ENCODE data around the gene VIPR2.

VIPR2 gene

DNA sequence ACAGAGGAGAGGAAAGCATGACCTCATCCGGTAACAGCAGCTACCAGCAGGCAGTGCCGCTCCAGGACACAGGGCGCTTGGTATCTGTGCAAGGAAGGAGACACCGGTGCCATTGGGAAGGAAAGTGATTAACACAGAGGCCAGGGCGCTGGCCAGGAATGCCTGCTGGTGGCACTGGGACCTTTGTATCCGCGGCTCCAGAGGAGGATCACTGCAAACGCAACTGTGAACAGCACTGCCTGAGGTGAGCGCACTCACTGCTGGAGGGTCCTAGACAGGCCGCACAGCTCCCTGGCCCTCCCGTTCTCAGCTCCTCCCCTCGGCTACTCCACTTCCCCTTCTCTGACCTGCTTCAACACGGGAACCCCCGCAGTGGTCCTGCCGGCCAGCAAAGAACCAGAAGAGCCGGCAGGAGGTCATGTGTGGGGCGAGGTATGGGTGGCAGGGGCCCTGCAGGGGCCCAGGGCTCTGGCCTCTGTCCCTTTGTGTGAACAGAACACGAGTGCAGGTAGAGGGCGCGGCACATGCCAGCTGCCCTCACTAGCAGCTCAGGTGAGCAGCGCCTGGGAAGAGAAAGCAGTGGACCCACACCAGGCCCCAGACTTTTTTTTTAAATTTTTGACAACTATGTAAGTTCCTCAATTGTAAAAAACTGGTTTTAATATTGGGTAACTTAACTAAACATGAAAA is 107.6 kb downstream of the VIPR2 start:
- H3K14ac ChIP-seq (ENCODE audit: low read length) = no peak overlapping the region
- H3K4me1 ChIP-seq (ENCODE audit: control insufficient read depth in 1 of 2, insufficient read depth in 2 of 2, low read length in 2 of 2) = peaks cover 2 to 4% of the 10 kb centered on the region in 2 experiments
- no peaks in the 10 kb centered on the region for H3K36me3 ChIP-seq (ENCODE audit: control insufficient read depth in 1 of 2, insufficient read depth in 2 of 2, low read length in 2 of 2)
- no peak overlapping the region for H2AFZ ChIP-seq (ENCODE audit: insufficient read depth, low read length, poor library complexity)
- no peak overlapping the region for H3K23ac ChIP-seq (ENCODE audit: low read length)
- no peaks in the 10 kb centered on the region for H3K79me1 ChIP-seq (ENCODE audit: low read length)
- no peak for DNase-seq
- H2BK120ac ChIP-seq (ENCODE audit: insufficient read depth, low read length, poor library complexity) = no peak overlapping the region
- no peak overlapping the region for H4K91ac ChIP-seq (ENCODE audit: low read depth, low read length)
- H3K9me3 ChIP-seq (ENCODE audit: insufficient read depth, low read depth, low read length) = peaks cover 2% of the 10 kb centered on the region
- no peak overlapping the region for H2BK12ac ChIP-seq (ENCODE audit: low read length)
- H3K27ac ChIP-seq (ENCODE audit: low read depth, low read length) = no peak overlapping the region
- no peak overlapping the region for H3K4me3 ChIP-seq (ENCODE audit: low read depth, low read length)
- no peak overlapping the region for H3K9ac ChIP-seq (ENCODE audit: low read length)
- H4K12ac ChIP-seq (ENCODE audit: low read depth, low read length) = no peak overlapping the region
- no peaks in the 10 kb centered on the region for H3K79me2 ChIP-seq (ENCODE audit: control insufficient read depth, insufficient read depth, low read length, poor library complexity)
- H2AK5ac ChIP-seq (ENCODE audit: low read length) = no peak overlapping the region
- no peak overlapping the region for H3K4me2 ChIP-seq (ENCODE audit: low read length)
- no peak overlapping the region for H2BK5ac ChIP-seq (ENCODE audit: low read depth, low read length, poor library complexity)
- no peak overlapping the region for H4K8ac ChIP-seq (ENCODE audit: low read depth, low read length)
- H3K18ac ChIP-seq (ENCODE audit: low read length) = no peak overlapping the region
- no peak overlapping the region for H3K4ac ChIP-seq (ENCODE audit: low read depth, low read length)
- H3K27me3 ChIP-seq (ENCODE audit: insufficient read depth, low read length) = no peaks in the 10 kb centered on the region
- no CpG with 5 or more reads among the region's 21 CpGs for WGBS (ENCODE audit: extremely low coverage, insufficient coverage, insufficient read length)

DNA sequence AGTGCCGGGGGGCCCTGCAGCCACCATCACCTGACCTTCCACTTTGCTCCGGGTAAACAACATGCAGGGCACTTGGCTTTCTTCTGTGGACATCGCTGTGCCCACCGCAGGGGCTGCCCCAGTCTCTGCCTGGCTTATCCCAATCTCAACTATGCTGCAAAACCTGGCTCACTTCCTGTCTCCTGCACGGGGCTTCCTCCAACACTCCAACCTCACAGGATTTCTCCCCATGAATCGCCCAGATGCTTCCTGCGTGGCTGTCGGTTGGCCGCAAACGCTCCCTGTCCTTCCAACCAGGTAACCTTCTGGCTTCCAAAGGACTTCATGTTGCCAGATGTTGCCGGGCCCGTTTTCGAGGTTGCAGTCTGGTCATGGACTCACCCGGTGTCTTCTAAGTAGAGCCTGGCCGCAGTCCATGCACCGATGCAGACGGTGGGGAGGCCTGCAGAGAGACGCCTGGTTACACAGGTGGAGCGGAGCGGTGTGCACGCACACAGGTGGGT is 109.0 kb downstream of the VIPR2 start:
- no peaks in the 10 kb centered on the region for H3K36me3 ChIP-seq (ENCODE audit: control insufficient read depth in 1 of 2, insufficient read depth in 2 of 2, low read length in 2 of 2)
- H4K91ac ChIP-seq (ENCODE audit: low read depth, low read length) = no peak overlapping the region
- H4K12ac ChIP-seq (ENCODE audit: low read depth, low read length) = no peak overlapping the region
- peaks cover 12 to 16% of the 10 kb centered on the region in 2 experiments for H3K4me1 ChIP-seq (ENCODE audit: control insufficient read depth in 1 of 2, insufficient read depth in 2 of 2, low read length in 2 of 2)
- H3K23ac ChIP-seq (ENCODE audit: low read length) = no peak overlapping the region
- no peaks in the 10 kb centered on the region for H3K79me2 ChIP-seq (ENCODE audit: control insufficient read depth, insufficient read depth, low read length, poor library complexity)
- no peak overlapping the region for H3K4me3 ChIP-seq (ENCODE audit: low read depth, low read length)
- no peak overlapping the region for H3K27ac ChIP-seq (ENCODE audit: low read depth, low read length)
- no peak for DNase-seq
- no peaks in the 10 kb centered on the region for H3K9me3 ChIP-seq (ENCODE audit: insufficient read depth, low read depth, low read length)
- no peak overlapping the region for H3K14ac ChIP-seq (ENCODE audit: low read length)
- no peak overlapping the region for H2AK5ac ChIP-seq (ENCODE audit: low read length)
- H3K4ac ChIP-seq (ENCODE audit: low read depth, low read length) = no peak overlapping the region
- H3K4me2 ChIP-seq (ENCODE audit: low read length) = no peak overlapping the region
- no peak overlapping the region for H2BK12ac ChIP-seq (ENCODE audit: low read length)
- H3K79me1 ChIP-seq (ENCODE audit: low read length) = peaks cover 1% of the 10 kb centered on the region
- H2BK5ac ChIP-seq (ENCODE audit: low read depth, low read length, poor library complexity) = no peak overlapping the region
- H3K9ac ChIP-seq (ENCODE audit: low read length) = no peak overlapping the region
- H2BK120ac ChIP-seq (ENCODE audit: insufficient read depth, low read length, poor library complexity) = no peak overlapping the region
- WGBS (ENCODE audit: extremely low coverage, insufficient coverage, insufficient read length) = no CpG with 5 or more reads among the region's 21 CpGs
- H3K27me3 ChIP-seq (ENCODE audit: insufficient read depth, low read length) = no peaks in the 10 kb centered on the region
- H4K8ac ChIP-seq (ENCODE audit: low read depth, low read length) = no peak overlapping the region
- H2AFZ ChIP-seq (ENCODE audit: insufficient read depth, low read length, poor library complexity) = no peak overlapping the region
- H3K18ac ChIP-seq (ENCODE audit: low read length) = no peak overlapping the region

GRCh38 chr7:159034988-159035387 is 109.7 kb downstream of the VIPR2 start:
- H4K91ac ChIP-seq (ENCODE audit: low read depth, low read length) = no peak overlapping the region
- no peaks in the 10 kb centered on the region for H3K79me2 ChIP-seq (ENCODE audit: control insufficient read depth, insufficient read depth, low read length, poor library complexity)
- no peaks in the 10 kb centered on the region for H3K27me3 ChIP-seq (ENCODE audit: insufficient read depth, low read length)
- no peak overlapping the region for H2AFZ ChIP-seq (ENCODE audit: insufficient read depth, low read length, poor library complexity)
- WGBS (ENCODE audit: extremely low coverage, insufficient coverage, insufficient read length) = no CpG with 5 or more reads among the region's 9 CpGs
- H3K79me1 ChIP-seq (ENCODE audit: low read length) = peaks cover 5% of the 10 kb centered on the region
- no peak overlapping the region for H3K4me2 ChIP-seq (ENCODE audit: low read length)
- no peak for DNase-seq
- H3K14ac ChIP-seq (ENCODE audit: low read length) = no peak overlapping the region
- peaks cover 13 to 19% of the 10 kb centered on the region in 2 experiments for H3K4me1 ChIP-seq (ENCODE audit: control insufficient read depth in 1 of 2, insufficient read depth in 2 of 2, low read length in 2 of 2)
- H3K23ac ChIP-seq (ENCODE audit: low read length) = no peak overlapping the region
- no peaks in the 10 kb centered on the region for H3K36me3 ChIP-seq (ENCODE audit: control insufficient read depth in 1 of 2, insufficient read depth in 2 of 2, low read length in 2 of 2)
- no peak overlapping the region for H2BK12ac ChIP-seq (ENCODE audit: low read length)
- no peak overlapping the region for H2BK120ac ChIP-seq (ENCODE audit: insufficient read depth, low read length, poor library complexity)
- H3K4ac ChIP-seq (ENCODE audit: low read depth, low read length) = no peak overlapping the region
- no peak overlapping the region for H2AK5ac ChIP-seq (ENCODE audit: low read length)
- H3K27ac ChIP-seq (ENCODE audit: low read depth, low read length) = no peak overlapping the region
- no peak overlapping the region for H3K18ac ChIP-seq (ENCODE audit: low read length)
- no peak overlapping the region for H3K9ac ChIP-seq (ENCODE audit: low read length)
- no peak overlapping the region for H3K4me3 ChIP-seq (ENCODE audit: low read depth, low read length)
- no peak overlapping the region for H2BK5ac ChIP-seq (ENCODE audit: low read depth, low read length, poor library complexity)
- no peaks in the 10 kb centered on the region for H3K9me3 ChIP-seq (ENCODE audit: insufficient read depth, low read depth, low read length)
- H4K8ac ChIP-seq (ENCODE audit: low read depth, low read length) = no peak overlapping the region
- no peak overlapping the region for H4K12ac ChIP-seq (ENCODE audit: low read depth, low read length)

DNA sequence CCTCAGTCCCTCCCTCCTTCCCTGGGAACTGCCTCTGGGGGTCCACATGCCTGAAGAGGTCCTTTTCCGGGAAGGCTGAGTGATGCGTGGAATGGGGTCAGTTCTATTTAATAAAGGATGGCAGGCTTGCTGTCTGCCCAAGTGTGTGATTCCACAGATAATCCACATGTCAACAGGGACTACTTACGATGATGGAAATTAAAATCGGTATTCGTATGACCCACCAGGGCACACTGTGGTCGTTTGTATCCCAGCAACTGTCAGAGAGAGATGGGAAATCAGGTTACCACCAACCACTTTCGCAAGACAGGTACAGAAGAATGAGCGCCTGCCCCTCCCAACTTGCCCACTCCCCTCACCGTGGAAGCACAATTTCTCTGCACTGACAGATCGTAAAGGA is 110.3 kb downstream of the VIPR2 start:
- Histone ChIP-seq H2AK5ac (ENCODE audit: low read length) (no peak overlapping the region), H4K8ac (ENCODE audit: low read depth, low read length) (no peak overlapping the region), H3K4me3 (ENCODE audit: low read depth, low read length) (no peak overlapping the region), H3K36me3 (ENCODE audit: control insufficient read depth in 1 of 2, insufficient read depth in 2 of 2, low read length in 2 of 2) (no peaks in the 10 kb centered on the region), H2BK120ac (ENCODE audit: insufficient read depth, low read length, poor library complexity) (no peak overlapping the region), H3K9me3 (ENCODE audit: insufficient read depth, low read depth, low read length) (peaks cover 3% of the 10 kb centered on the region), H4K91ac (ENCODE audit: low read depth, low read length) (no peak overlapping the region), H3K4ac (ENCODE audit: low read depth, low read length) (no peak overlapping the region), H3K9ac (ENCODE audit: low read length) (no peak overlapping the region), H2BK5ac (ENCODE audit: low read depth, low read length, poor library complexity) (no peak overlapping the region), H3K79me1 (ENCODE audit: low read length) (peaks cover 5% of the 10 kb centered on the region), H3K14ac (ENCODE audit: low read length) (no peak overlapping the region), H2BK12ac (ENCODE audit: low read length) (no peak overlapping the region), H3K23ac (ENCODE audit: low read length) (no peak overlapping the region), H2AFZ (ENCODE audit: insufficient read depth, low read length, poor library complexity) (no peak overlapping the region), H3K27ac (ENCODE audit: low read depth, low read length) (no peak overlapping the region), H3K79me2 (ENCODE audit: control insufficient read depth, insufficient read depth, low read length, poor library complexity) (no peaks in the 10 kb centered on the region), H3K18ac (ENCODE audit: low read length) (no peak overlapping the region), H3K4me2 (ENCODE audit: low read length) (no peak overlapping the region), H4K12ac (ENCODE audit: low read depth, low read length) (no peak overlapping the region), H3K4me1 (ENCODE audit: control insufficient read depth in 1 of 2, insufficient read depth in 2 of 2, low read length in 2 of 2) (peaks cover 13 to 19% of the 10 kb centered on the region in 2 experiments), H3K27me3 (ENCODE audit: insufficient read depth, low read length) (no peaks in the 10 kb centered on the region)
- WGBS (ENCODE audit: extremely low coverage, insufficient coverage, insufficient read length) = no CpG with 5 or more reads among the region's 10 CpGs
- no peak for DNase-seq

All from trophoblast cell (in vitro differentiated cells and primary cell).